Measurements from ENCODE around the gene DNAJC3. TPM values are rescaled to one million over a fixed set of nuclear protein-coding genes. Genes with fewer than 3 reads are reported as not detected.
"Not testable (repeated sequence)": the region's sequence is repeated elsewhere in the genome, so short reads cannot be mapped to it uniquely, and the experiment has no call there.

Gene DNAJC3
- total RNA-seq, 1 experiment from 2014 or later, result 25.7 TPM

GRCh38 chr13:95679722-95680121 is 2.8 kb downstream of the DNAJC3 start:
- ChIA-PET CTCF (no interaction called here), POLR2A (no interaction called here)
- H3K4me1 ChIP-seq (ENCODE audit: control insufficient read depth, insufficient read depth, low read length), result peaks cover 14% of the 10 kb centered on the region; the same call in 1 of the 2 replicates
- no peaks in the 10 kb centered on the region for H3K27me3 ChIP-seq (ENCODE audit: control insufficient read depth, insufficient read depth, low read length)
- in situ Hi-C loops (cut with HindIII; ENCODE audit: low pct_unique_long_range_greater_than_20kb, low sequenced_read_pairs), result no loop called here
- no peak overlapping the region for H3K27ac ChIP-seq (ENCODE audit: low read length)
- ATAC-seq (no peak), DNase-seq (ENCODE audit: low read depth, low spot score) (no peak)
- peaks cover 3% of the 10 kb centered on the region; the same call in 1 of the 2 replicates for H3K36me3 ChIP-seq (ENCODE audit: control insufficient read depth, insufficient read depth, low read length)
- no peak for TF ChIP-seq CTCF (IDR thresholded peaks at IDR 0.05)
- intact Hi-C loops (cut with micrococcal nuclease; ENCODE audit: unreplicated experiment), result loop anchor here (10.0 kb wide), 1 partner anchor 155 kb away; no protein-coding TSS in a partner anchor
- no peaks in the 10 kb centered on the region for H3K9me3 ChIP-seq (ENCODE audit: control insufficient read depth, insufficient read depth, low read depth, low read length)
- no peak overlapping the region for H3K4me3 ChIP-seq (ENCODE audit: low read depth in 2 of 2, low read length in 2 of 2)
- no TSS peak for BruUV-seq (replicated peaks)

DNA sequence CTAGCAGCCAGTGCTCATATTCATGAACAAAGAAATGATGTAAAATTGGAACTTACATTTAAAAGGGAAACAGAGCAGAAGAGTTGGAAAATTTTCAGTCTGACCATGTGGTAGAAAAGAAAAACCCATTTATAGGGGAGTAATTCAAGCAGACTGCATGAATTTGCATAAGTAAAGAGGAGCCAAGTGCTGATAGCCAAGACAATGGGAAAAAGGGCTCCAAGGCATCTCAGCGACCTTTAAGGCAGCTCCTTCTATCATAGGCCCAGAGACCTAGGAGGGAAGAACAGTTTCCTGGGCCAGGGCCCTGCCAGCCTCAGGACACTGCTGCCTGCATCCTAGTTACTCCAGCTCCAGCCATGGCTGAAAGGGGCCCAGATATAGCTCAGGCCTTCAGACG is 7.5 kb downstream of the DNAJC3 start:
- Histone ChIP-seq H3K27ac (ENCODE audit: low read length) (no peak overlapping the region), H3K27me3 (ENCODE audit: control insufficient read depth, insufficient read depth, low read length) (no peaks in the 10 kb centered on the region), H3K36me3 (ENCODE audit: control insufficient read depth, insufficient read depth, low read length) (no peaks in the 10 kb centered on the region), H3K4me3 (ENCODE audit: low read depth in 2 of 2, low read length in 2 of 2) (no peak overlapping the region), H3K9me3 (ENCODE audit: control insufficient read depth, insufficient read depth, low read depth, low read length) (no peaks in the 10 kb centered on the region), H3K4me1 (ENCODE audit: control insufficient read depth, insufficient read depth, low read length) (0 out of 2 replicates have a peak, but pooled peaks cover 2% of the 10 kb centered on the region)
- ChIA-PET CTCF (no interaction called here), POLR2A (interaction anchor here (0.5 kb wide), 1 partner anchor 77 kb away, joined by 3 read pairs; no protein-coding TSS in a partner anchor)
- in situ Hi-C loops (cut with HindIII; ENCODE audit: low pct_unique_long_range_greater_than_20kb, low sequenced_read_pairs), result no loop called here
- no peak for DNase-seq (ENCODE audit: low read depth, low spot score)
- TF ChIP-seq CTCF (IDR thresholded peaks at IDR 0.05) (no peak), POLR2AphosphoS5 (IDR thresholded peaks at IDR 0.05; ENCODE audit: low read depth, low read length) (no peak), TCF7L2 (IDR thresholded peaks at IDR 0.05; ENCODE audit: low read depth, low read length) (no peak), SIN3A (IDR thresholded peaks at IDR 0.05; ENCODE audit: borderline replicate concordance, insufficient read depth, low read depth, low read length) (no peak)
- TF ChIP-seq, protein P1, sequence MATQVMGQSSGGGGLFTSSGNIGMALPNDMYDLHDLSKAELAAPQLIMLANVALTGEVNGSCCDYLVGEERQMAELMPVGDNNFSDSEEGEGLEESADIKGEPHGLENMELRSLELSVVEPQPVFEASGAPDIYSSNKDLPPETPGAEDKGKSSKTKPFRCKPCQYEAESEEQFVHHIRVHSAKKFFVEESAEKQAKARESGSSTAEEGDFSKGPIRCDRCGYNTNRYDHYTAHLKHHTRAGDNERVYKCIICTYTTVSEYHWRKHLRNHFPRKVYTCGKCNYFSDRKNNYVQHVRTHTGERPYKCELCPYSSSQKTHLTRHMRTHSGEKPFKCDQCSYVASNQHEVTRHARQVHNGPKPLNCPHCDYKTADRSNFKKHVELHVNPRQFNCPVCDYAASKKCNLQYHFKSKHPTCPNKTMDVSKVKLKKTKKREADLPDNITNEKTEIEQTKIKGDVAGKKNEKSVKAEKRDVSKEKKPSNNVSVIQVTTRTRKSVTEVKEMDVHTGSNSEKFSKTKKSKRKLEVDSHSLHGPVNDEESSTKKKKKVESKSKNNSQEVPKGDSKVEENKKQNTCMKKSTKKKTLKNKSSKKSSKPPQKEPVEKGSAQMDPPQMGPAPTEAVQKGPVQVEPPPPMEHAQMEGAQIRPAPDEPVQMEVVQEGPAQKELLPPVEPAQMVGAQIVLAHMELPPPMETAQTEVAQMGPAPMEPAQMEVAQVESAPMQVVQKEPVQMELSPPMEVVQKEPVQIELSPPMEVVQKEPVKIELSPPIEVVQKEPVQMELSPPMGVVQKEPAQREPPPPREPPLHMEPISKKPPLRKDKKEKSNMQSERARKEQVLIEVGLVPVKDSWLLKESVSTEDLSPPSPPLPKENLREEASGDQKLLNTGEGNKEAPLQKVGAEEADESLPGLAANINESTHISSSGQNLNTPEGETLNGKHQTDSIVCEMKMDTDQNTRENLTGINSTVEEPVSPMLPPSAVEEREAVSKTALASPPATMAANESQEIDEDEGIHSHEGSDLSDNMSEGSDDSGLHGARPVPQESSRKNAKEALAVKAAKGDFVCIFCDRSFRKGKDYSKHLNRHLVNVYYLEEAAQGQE (IDR thresholded peaks at IDR 0.05; ENCODE audit: insufficient read depth in 1 of 2, low read depth in 2 of 2, low read length in 1 of 2), result no peak
- no peak for ATAC-seq
- BruUV-seq (replicated peaks), result no TSS peak
- intact Hi-C loops (cut with micrococcal nuclease; ENCODE audit: unreplicated experiment), result no loop called here

DNA sequence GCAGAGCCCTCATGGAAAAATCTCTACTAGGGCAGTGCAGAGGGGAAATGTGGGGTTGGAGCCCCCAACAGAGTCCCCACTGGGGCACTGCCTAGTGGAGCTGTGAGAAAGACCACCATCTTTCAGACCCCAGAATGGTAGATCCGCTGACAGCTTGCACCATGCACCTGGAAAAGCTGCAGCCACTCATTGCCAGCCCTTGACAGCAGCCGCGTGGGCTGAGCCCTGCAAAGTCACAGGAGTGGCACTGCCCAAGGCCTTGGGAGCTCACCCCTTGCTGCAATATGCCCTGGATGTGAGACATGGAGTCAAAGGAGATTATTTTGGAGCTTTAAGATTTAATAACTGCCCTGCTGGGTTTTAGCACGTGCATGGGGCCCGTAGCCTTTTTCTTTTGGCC is 8.0 kb downstream of the DNAJC3 start:
- H3K27me3 ChIP-seq (ENCODE audit: control insufficient read depth, insufficient read depth, low read length); H3K4me1 ChIP-seq (ENCODE audit: control insufficient read depth, insufficient read depth, low read length); H3K9me3 ChIP-seq (ENCODE audit: control insufficient read depth, insufficient read depth, low read depth, low read length); CTCF ChIA-PET; H3K27ac ChIP-seq (ENCODE audit: low read length); H3K4me3 ChIP-seq (ENCODE audit: low read depth in 2 of 2, low read length in 2 of 2); intact Hi-C loops (cut with micrococcal nuclease; ENCODE audit: unreplicated experiment); H3K36me3 ChIP-seq (ENCODE audit: control insufficient read depth, insufficient read depth, low read length); in situ Hi-C loops (cut with HindIII; ENCODE audit: low pct_unique_long_range_greater_than_20kb, low sequenced_read_pairs); ATAC-seq; DNase-seq (ENCODE audit: low read depth, low spot score); BruUV-seq (replicated peaks): not testable (repeated sequence)
- POLR2A ChIA-PET, result interaction anchor here (0.5 kb wide), 1 partner anchor 77 kb away, joined by 3 read pairs; no protein-coding TSS in a partner anchor

All from Panc1 (cell line).